ENCODE measurements around the gene CST3.
A peak's percentile ranks its signal among the peaks of the same experiment; 100 is the strongest.
"Not testable (repeated sequence)": the region's sequence is repeated elsewhere in the genome, so short reads cannot be mapped to it uniquely, and the experiment has no call there.

Gene CST3

GRCh38 chr20:23625236-23625964 lies 12.4 kb downstream of the CST3 start:
- no peak for DNase-seq

- DNase-seq, result no peak
Measured at GRCh38 chr20:23624324-23624691, 13.4 kb downstream of the CST3 start.

GRCh38 chr20:23623666-23624323 lies 14.0 kb downstream of the CST3 start:
- no peak for DNase-seq

- no peak for DNase-seq
Measured at GRCh38 chr20:23622839-23623343, 14.9 kb downstream of the CST3 start.

- not testable (repeated sequence) for DNase-seq
Measured at GRCh38 chr20:23622401-23622800, 15.4 kb downstream of the CST3 start.

- not testable (repeated sequence) for DNase-seq
Measured at GRCh38 chr20:23620670-23621386, 16.9 kb downstream of the CST3 start.

GRCh38 chr20:23614163-23614562 lies 23.6 kb downstream of the CST3 start:
- DNase-seq, result no peak

- DNase-seq, result no peak
Measured at GRCh38 chr20:23613676-23614075, 24.1 kb downstream of the CST3 start.

GRCh38 chr20:23612396-23612795 lies 25.4 kb downstream of the CST3 start:
- no peak for DNase-seq

GRCh38 chr20:23609486-23610109 lies 28.2 kb downstream of the CST3 start:
- no peak for DNase-seq

- DNase-seq, result no peak
Measured at GRCh38 chr20:23608251-23608846, 29.4 kb downstream of the CST3 start.

- no peak for DNase-seq
Measured at GRCh38 chr20:23607497-23608245, 30.1 kb downstream of the CST3 start.

GRCh38 chr20:23606652-23607049 lies 31.1 kb downstream of the CST3 start:
- peak; percentile 39 for DNase-seq

- no peak for DNase-seq
Measured at GRCh38 chr20:23605867-23606651, 31.7 kb downstream of the CST3 start, which contains the start of gene CST9. CST9 (minus strand) TSS chr20:23605917; CDS start chr20:23605864, 53 bp downstream.

GRCh38 chr20:23604306-23604705 lies 33.4 kb downstream of the CST3 start:
- DNase-seq, result no peak

GRCh38 chr20:23603321-23603720 lies 34.4 kb downstream of the CST3 start:
- no peak for DNase-seq

GRCh38 chr20:23602699-23603098 lies 35.1 kb downstream of the CST3 start:
- no peak for DNase-seq

GRCh38 chr20:23602241-23602640 lies 35.5 kb downstream of the CST3 start:
- no peak for DNase-seq

GRCh38 chr20:23601715-23602114 lies 36.0 kb downstream of the CST3 start:
- no peak for DNase-seq

- no peak for DNase-seq
Measured at GRCh38 chr20:23598481-23598880, 39.3 kb downstream of the CST3 start.

- no peak for DNase-seq
Measured at GRCh38 chr20:23596579-23597250, 41.0 kb downstream of the CST3 start.
